HepG2 (cell line): Measurements from ENCODE around the gene SNX24. TPM values are rescaled to one million over a fixed set of nuclear protein-coding genes. Genes with fewer than 3 reads are reported as not detected.
A peak's percentile ranks its signal among the peaks of the same experiment; 100 is the strongest.

Experiments
- DMAP1 ChIP-seq: IDR thresholded peaks from 2 replicates; pipeline ENCODE4 v1.6.1; 2016
- FOSL2 ChIP-seq: sonication (generic); formaldehyde crosslinking; IDR thresholded peaks from 2 replicates; pipeline ENCODE4 v1.4.0; 2020; ENCODE audit warnings: missing genetic modification reagents
- GABPA ChIP-seq, 2 experiments: IDR thresholded peaks; 2 replicates each; pipeline ENCODE4 v1.6.1; 2011 to 2016; ENCODE audit warnings: low read depth in 2 of 2, low read length in 1 of 2, missing biosample characterization in 1 of 2, missing genetic modification characterization in 1 of 2
- MAF1 ChIP-seq: sonication (generic); formaldehyde crosslinking; IDR thresholded peaks from 2 replicates; pipeline ENCODE4 v1.5.0; 2020; ENCODE audit warnings: missing genetic modification reagents, borderline replicate concordance
- MTA1 ChIP-seq: sonication (generic); formaldehyde crosslinking; IDR thresholded peaks from 2 replicates; pipeline ENCODE4 v1.4.0; 2020; ENCODE audit warnings: missing genetic modification reagents, mild to moderate bottlenecking, borderline replicate concordance
- PAWR ChIP-seq: sonication (generic); formaldehyde crosslinking; IDR thresholded peaks from 2 replicates; pipeline ENCODE4 v1.4.0; 2020; ENCODE audit warnings: missing genetic modification reagents, mild to moderate bottlenecking, borderline replicate concordance
- PCBP1 ChIP-seq: fragments of 200-400 bp; formaldehyde crosslinking; IDR thresholded peaks from 2 replicates; pipeline ENCODE4 v1.6.1; 2017; ENCODE audit warnings: mild to moderate bottlenecking, low read depth, low read length, borderline replicate concordance
- RBM22 ChIP-seq: fragments of 200-400 bp; formaldehyde crosslinking; optimal IDR thresholded peaks from 2 replicates; pipeline ENCODE3; 2017; ENCODE audit warnings: mild to moderate bottlenecking, low read length, moderate library complexity
- SP5 ChIP-seq: IDR thresholded peaks from 2 replicates; pipeline ENCODE4 v1.6.1; 2016; ENCODE audit warnings: low read depth, borderline replicate concordance
- ZFX ChIP-seq: sonication (generic); formaldehyde crosslinking; IDR thresholded peaks from 2 replicates; pipeline ENCODE4 v1.4.0; 2020; ENCODE audit warnings: mild to moderate bottlenecking, low read depth, missing genetic modification reagents, moderate library complexity
- ZNF205 ChIP-seq: IDR thresholded peaks from 2 replicates; pipeline ENCODE4 v1.6.1; 2018; ENCODE audit warnings: missing biosample characterization, missing genetic modification reagents
- ZNF251 ChIP-seq: sonication (generic); formaldehyde crosslinking; IDR thresholded peaks from 2 replicates; pipeline ENCODE4 v1.9.0; 2021; ENCODE audit warnings: mild to moderate bottlenecking, missing genetic modification reagents
- ZNF33A ChIP-seq: sonication (generic); formaldehyde crosslinking; IDR thresholded peaks from 2 replicates; pipeline ENCODE4 v1.5.1; 2020; ENCODE audit warnings: missing genetic modification reagents, mild to moderate bottlenecking, moderate library complexity, borderline replicate concordance
- ZNF510 ChIP-seq: sonication (generic); formaldehyde crosslinking; IDR thresholded peaks from 2 replicates; pipeline ENCODE4 v1.4.0; 2020; ENCODE audit warnings: low read depth, mild to moderate bottlenecking, missing genetic modification reagents
- polyA plus RNA-seq, 8 experiments: library from polyadenylated mRNA; depleted of rRNA in 3 of 8; stranded (reverse) in 7 of 8; unstranded in 1 of 8; fragments of >200 nt; fragmentation: Illumina TruSeq in 4 of 8; extraction: Trizol in 4 of 8; gene quantifications; 2 replicates each; pipeline versions ENCODE4 v1.2.1 to v1.2.3, GENCODE V29; 2011 to 2016; ENCODE audit warnings: low read depth in 4 of 8, missing spikeins in 1 of 8, mixed read lengths in 1 of 8; ENCODE audit not compliant: insufficient read depth in 1 of 8
- total RNA-seq, 5 experiments: library from RNA; depleted of rRNA; stranded (reverse); fragments of >200 nt; fragmentation: Illumina TruSeq; extraction: Trizol; gene quantifications; 2 replicates each; pipeline ENCODE4 v1.2.3, GENCODE V29; 2016; ENCODE audit warnings: low read depth in 1 of 5
- TF ChIP-seq, protein P1 (sequence below): sonication (generic); formaldehyde crosslinking; IDR thresholded peaks from 2 replicates; pipeline ENCODE4 v1.8.1; 2023; ENCODE audit warnings: mild to moderate bottlenecking, moderate library complexity, missing genetic modification reagents
- TF ChIP-seq, protein P2 (sequence below): sonication (generic); formaldehyde crosslinking; IDR thresholded peaks from 2 replicates; pipeline ENCODE4 v1.8.1; 2023; ENCODE audit warnings: mild to moderate bottlenecking, missing genetic modification reagents
- TF ChIP-seq, protein P3 (sequence below): sonication (generic); formaldehyde crosslinking; IDR thresholded peaks from 2 replicates; pipeline ENCODE4 v1.4.0; 2020; ENCODE audit warnings: missing genetic modification reagents
- TF ChIP-seq, protein P4 (sequence below): IDR thresholded peaks from 2 replicates; pipeline ENCODE4 v1.6.1; 2016; ENCODE audit warnings: low read depth, borderline replicate concordance
- TF ChIP-seq, protein P5 (sequence below): sonication (generic); formaldehyde crosslinking; IDR thresholded peaks from 2 replicates; pipeline ENCODE4 v1.4.0; 2020; ENCODE audit warnings: missing genetic modification reagents

The SNX24 gene
- total and polyA plus RNA-seq, 2 of the 13 experiments (the other 11 are each of a cell fraction or from before 2014, with no cell fraction given) = 7.2 to 23.7 TPM

DNA sequence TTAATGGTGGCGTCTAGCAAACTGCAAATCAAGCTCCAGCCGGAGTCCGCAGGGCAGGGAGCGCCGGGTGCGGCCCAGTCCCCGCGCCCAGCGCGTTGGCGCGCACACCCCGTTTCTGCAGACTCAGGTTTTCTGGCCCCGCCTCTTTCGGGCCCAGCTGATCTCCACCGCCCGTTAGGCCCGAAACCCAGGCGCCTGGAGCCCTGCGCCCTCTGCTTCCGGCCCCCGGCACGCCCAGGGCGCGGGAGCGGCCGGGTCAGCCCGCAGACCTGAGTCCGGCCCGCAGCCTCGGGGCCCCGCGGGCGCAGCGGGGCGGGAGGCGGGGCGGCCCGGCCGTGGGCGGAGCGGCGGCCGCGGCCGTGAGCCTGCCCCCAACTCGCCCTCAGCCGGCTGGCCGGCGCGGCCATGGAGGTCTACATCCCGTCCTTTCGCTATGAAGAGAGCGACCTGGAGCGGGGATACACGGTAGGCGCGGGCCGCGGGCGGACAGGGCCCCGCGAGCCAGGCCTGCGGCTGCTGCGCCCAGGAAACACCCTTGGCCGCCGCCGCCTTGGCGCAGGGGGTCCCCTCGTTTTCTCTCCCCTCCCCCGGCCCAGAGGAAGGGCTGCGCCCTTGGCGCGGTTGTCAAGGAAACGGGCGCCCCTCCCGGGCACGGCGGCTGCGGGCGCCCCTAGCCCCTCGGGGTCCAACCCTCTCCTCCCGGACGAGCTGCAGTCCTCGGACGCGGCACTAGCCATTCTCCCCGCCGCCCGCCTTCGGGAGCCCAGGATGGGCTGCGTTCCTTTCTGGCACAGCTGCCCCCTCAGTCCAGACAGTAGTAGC, at the start of gene SNX24 (continued):
- no peak for TF ChIP-seq ZNF33A (CRISPR knock-in tag)
- TF ChIP-seq PCBP1 = no peak
- peak; percentile 13; the same call in 1 of the 2 replicates for TF ChIP-seq ZNF205
- TF ChIP-seq, protein P1, sequence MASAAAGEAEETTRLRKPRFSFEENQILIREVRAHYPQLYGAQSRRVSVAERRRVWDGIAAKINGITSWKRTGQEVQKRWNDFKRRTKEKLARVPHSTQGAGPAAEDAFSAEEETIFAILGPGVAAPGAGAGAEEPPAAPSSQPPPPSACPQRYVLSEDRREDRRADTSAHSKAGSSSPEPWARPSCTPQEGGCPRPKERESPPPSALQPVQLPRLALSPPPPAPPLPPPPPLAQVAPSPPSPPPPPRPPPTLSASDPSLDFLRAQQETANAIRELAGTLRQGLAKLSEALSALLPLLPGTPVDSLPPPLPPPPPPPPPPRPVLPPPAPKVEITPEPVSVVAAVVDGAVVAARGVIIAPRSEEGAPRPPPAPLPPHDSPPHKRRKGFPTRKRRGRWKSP = peak; percentile 97
- TF ChIP-seq, protein P2, sequence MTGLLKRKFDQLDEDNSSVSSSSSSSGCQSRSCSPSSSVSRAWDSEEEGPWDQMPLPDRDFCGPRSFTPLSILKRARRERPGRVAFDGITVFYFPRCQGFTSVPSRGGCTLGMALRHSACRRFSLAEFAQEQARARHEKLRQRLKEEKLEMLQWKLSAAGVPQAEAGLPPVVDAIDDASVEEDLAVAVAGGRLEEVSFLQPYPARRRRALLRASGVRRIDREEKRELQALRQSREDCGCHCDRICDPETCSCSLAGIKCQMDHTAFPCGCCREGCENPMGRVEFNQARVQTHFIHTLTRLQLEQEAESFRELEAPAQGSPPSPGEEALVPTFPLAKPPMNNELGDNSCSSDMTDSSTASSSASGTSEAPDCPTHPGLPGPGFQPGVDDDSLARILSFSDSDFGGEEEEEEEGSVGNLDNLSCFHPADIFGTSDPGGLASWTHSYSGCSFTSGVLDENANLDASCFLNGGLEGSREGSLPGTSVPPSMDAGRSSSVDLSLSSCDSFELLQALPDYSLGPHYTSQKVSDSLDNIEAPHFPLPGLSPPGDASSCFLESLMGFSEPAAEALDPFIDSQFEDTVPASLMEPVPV (CRISPR knock-in tag) = no peak
- TF ChIP-seq ZNF251 (CRISPR knock-in tag) = no peak
- no peak; the same call in 1 of the 2 replicates for TF ChIP-seq MTA1 (CRISPR knock-in tag)
- TF ChIP-seq PAWR (CRISPR knock-in tag) = no peak
- no peak for TF ChIP-seq RBM22
- TF ChIP-seq, protein P3, sequence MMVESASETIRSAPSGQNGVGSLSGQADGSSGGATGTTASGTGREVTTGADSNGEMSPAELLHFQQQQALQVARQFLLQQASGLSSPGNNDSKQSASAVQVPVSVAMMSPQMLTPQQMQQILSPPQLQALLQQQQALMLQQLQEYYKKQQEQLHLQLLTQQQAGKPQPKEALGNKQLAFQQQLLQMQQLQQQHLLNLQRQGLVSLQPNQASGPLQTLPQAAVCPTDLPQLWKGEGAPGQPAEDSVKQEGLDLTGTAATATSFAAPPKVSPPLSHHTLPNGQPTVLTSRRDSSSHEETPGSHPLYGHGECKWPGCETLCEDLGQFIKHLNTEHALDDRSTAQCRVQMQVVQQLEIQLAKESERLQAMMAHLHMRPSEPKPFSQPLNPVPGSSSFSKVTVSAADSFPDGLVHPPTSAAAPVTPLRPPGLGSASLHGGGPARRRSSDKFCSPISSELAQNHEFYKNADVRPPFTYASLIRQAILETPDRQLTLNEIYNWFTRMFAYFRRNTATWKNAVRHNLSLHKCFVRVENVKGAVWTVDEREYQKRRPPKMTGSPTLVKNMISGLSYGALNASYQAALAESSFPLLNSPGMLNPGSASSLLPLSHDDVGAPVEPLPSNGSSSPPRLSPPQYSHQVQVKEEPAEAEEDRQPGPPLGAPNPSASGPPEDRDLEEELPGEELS (CRISPR knock-in tag) = peak; percentile 44; the same call in 1 of the 2 replicates
- TF ChIP-seq GABPA (IDR thresholded peaks at IDR 0.05; ENCODE audit: low read depth, low read length) = no peak
- TF ChIP-seq GABPA (CRISPR knock-in tag; IDR thresholded peaks at IDR 0.05; ENCODE audit: low read depth) = peak; percentile 53; the same call in 1 of the 2 replicates
- TF ChIP-seq ZNF510 = no peak
- no peak for TF ChIP-seq FOSL2 (CRISPR knock-in tag)
- TF ChIP-seq SP5 (CRISPR knock-in tag) = peak; percentile 39; the same call in 1 of the 2 replicates
- TF ChIP-seq, protein P4, sequence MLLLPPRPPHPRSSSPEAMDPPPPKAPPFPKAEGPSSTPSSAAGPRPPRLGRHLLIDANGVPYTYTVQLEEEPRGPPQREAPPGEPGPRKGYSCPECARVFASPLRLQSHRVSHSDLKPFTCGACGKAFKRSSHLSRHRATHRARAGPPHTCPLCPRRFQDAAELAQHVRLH = no peak
- peak; percentile 93 for TF ChIP-seq ZFX
- 0 out of 2 replicates have a peak, but pooled peaks have one; percentile 38 for TF ChIP-seq MAF1 (CRISPR knock-in tag)
- peak; percentile 70; the same call in 1 of the 2 replicates for TF ChIP-seq DMAP1 (CRISPR knock-in tag)
- TF ChIP-seq, protein P5, sequence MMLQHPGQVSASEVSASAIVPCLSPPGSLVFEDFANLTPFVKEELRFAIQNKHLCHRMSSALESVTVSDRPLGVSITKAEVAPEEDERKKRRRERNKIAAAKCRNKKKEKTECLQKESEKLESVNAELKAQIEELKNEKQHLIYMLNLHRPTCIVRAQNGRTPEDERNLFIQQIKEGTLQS = 0 out of 2 replicates have a peak, but pooled peaks have one; percentile 15
